HEK293T (cell line): ENCODE measurements around the gene GATAD2A.

Source experiments
- CTCF ChIA-PET: fragments of 350-600 bp; formaldehyde crosslinking; extraction: SDS; loops from one replicate; lab custom pipeline; 2021; ENCODE audit warnings: antibody characterized with exemption, inconsistent platforms; lab: Yijun Ruan, JAX
- POLR2A ChIA-PET: fragments of 350-600 bp; formaldehyde crosslinking; extraction: SDS; loops from one replicate; lab custom pipeline; 2020; ENCODE audit warnings: antibody characterized with exemption, inconsistent platforms; lab: Yijun Ruan, JAX
- DNase-seq: peaks from one replicate; pipeline ENCODE4 v3.0.0; 2012; ENCODE audit warnings: mixed read lengths; ENCODE audit errors: extremely low spot score
- ARNT ChIP-seq: fragments of 450-650 bp; IDR thresholded peaks from 2 replicates; pipeline ENCODE4 v1.6.1; 2017; ENCODE audit warnings: mild to moderate bottlenecking
- BHLHE40 ChIP-seq: fragments of 450-650 bp; IDR thresholded peaks from 2 replicates; pipeline ENCODE4 v1.6.1; 2016; ENCODE audit warnings: mild to moderate bottlenecking, moderate library complexity, borderline replicate concordance
- CTBP1 ChIP-seq: fragments of 450-650 bp; IDR thresholded peaks from 2 replicates; pipeline ENCODE4 v1.6.1; 2016; ENCODE audit warnings: borderline replicate concordance
- ELF4 ChIP-seq: fragments of 450-650 bp; IDR thresholded peaks from 2 replicates; pipeline ENCODE4 v1.6.1; 2017; ENCODE audit warnings: antibody characterized with exemption
- FOXA1 ChIP-seq: fragments of 450-650 bp; IDR thresholded peaks from 2 replicates; pipeline ENCODE4 v1.6.1; 2016; ENCODE audit warnings: mild to moderate bottlenecking
- FOXK2 ChIP-seq: fragments of 450-650 bp; IDR thresholded peaks from 2 replicates; pipeline ENCODE4 v1.6.1; 2016; ENCODE audit warnings: mild to moderate bottlenecking
- FOXM1 ChIP-seq: fragments of 450-650 bp; IDR thresholded peaks from 2 replicates; pipeline ENCODE4 v1.6.1; 2017; ENCODE audit warnings: mild to moderate bottlenecking, borderline replicate concordance
- HDGF ChIP-seq: fragments of 450-650 bp; IDR thresholded peaks from 2 replicates; pipeline ENCODE4 v1.6.1; 2017; ENCODE audit warnings: antibody characterized with exemption, borderline replicate concordance
- L3MBTL2 ChIP-seq: fragments of 450-650 bp; conservative IDR thresholded peaks from 2 replicates; pipeline ENCODE4 v1.6.1; 2016; ENCODE audit warnings: mild to moderate bottlenecking
- LEF1 ChIP-seq: fragments of 450-650 bp; IDR thresholded peaks from 2 replicates; pipeline ENCODE4 v1.6.1; 2017; ENCODE audit warnings: mild to moderate bottlenecking, borderline replicate concordance
- NFRKB ChIP-seq: fragments of 450-650 bp; IDR thresholded peaks from 2 replicates; pipeline ENCODE4 v1.6.1; 2016; ENCODE audit warnings: mild to moderate bottlenecking, moderate library complexity
- PKNOX1 ChIP-seq: fragments of 450-650 bp; IDR thresholded peaks from 2 replicates; pipeline ENCODE4 v1.6.1; 2016
- SP1 ChIP-seq: fragments of 450-650 bp; IDR thresholded peaks from 2 replicates; pipeline ENCODE4 v1.6.1; 2017
- SUZ12 ChIP-seq: fragments of 450-650 bp; IDR thresholded peaks from 2 replicates; pipeline ENCODE4 v1.6.1; 2016; ENCODE audit warnings: mild to moderate bottlenecking
- TARDBP ChIP-seq: fragments of 450-650 bp; IDR thresholded peaks from 2 replicates; pipeline ENCODE4 v1.6.1; 2016
- ZNF384 ChIP-seq: fragments of 450-650 bp; IDR thresholded peaks from 2 replicates; pipeline ENCODE4 v1.6.1; 2016

The GATAD2A gene

GRCh38 chr19:19427944-19428343 is 22.5 kb downstream of the GATAD2A start:
- no peak for DNase-seq
- no peak for TF ChIP-seq SUZ12
- TF ChIP-seq HDGF: no peak
- ChIA-PET POLR2A (no interaction called here), CTCF (no interaction called here)

- DNase-seq: no peak
- ChIA-PET POLR2A (interaction anchor here (1.7 kb wide), 1 partner anchor 63 kb away, joined by 3 read pairs; no protein-coding TSS in a partner anchor), CTCF (no interaction called here)
- no peak for TF ChIP-seq CTBP1
- no peak for TF ChIP-seq FOXK2
- no peak for TF ChIP-seq ZNF384
- TF ChIP-seq BHLHE40: no peak
- no peak for TF ChIP-seq SUZ12
- no peak for TF ChIP-seq FOXM1
- no peak for TF ChIP-seq LEF1
- no peak for TF ChIP-seq ARNT
- no peak for TF ChIP-seq NFRKB
- no peak for TF ChIP-seq HDGF
These were observed 23.3 kb downstream of the GATAD2A start for GRCh38 chr19:19428746-19429145.

GRCh38 chr19:19429361-19429760 is 23.9 kb downstream of the GATAD2A start:
- CTCF ChIA-PET: no interaction called here
- no peak for DNase-seq
- TF ChIP-seq HDGF (no peak), ZNF384 (no peak), SUZ12 (no peak), L3MBTL2 (no peak), SP1 (no peak), ARNT (no peak), PKNOX1 (no peak), ELF4 (no peak), BHLHE40 (no peak), CTBP1 (no peak), FOXK2 (no peak)
- POLR2A ChIA-PET: interaction anchor here (1.7 kb wide), 1 partner anchor 64 kb away, joined by 3 read pairs; no protein-coding TSS in a partner anchor

- no peak for DNase-seq
- ChIA-PET POLR2A (no interaction called here), CTCF (interaction anchor here (0.6 kb wide), 1 partner anchor 72 kb away, joined by 4 read pairs; no protein-coding TSS in a partner anchor)
- no peak for TF ChIP-seq L3MBTL2
- TF ChIP-seq ELF4: no peak
- TF ChIP-seq SUZ12: no peak
These were observed 27.3 kb downstream of the GATAD2A start for GRCh38 chr19:19432732-19433131.

GRCh38 chr19:19433666-19434213 is 28.3 kb downstream of the GATAD2A start:
- TF ChIP-seq CTBP1 (no peak), BHLHE40 (no peak), PKNOX1 (no peak), L3MBTL2 (no peak), ELF4 (no peak), NFRKB (no peak), SP1 (no peak), LEF1 (no peak), FOXM1 (no peak), TARDBP (no peak)
- ChIA-PET CTCF (no interaction called here), POLR2A (no interaction called here)
- no peak for DNase-seq

GRCh38 chr19:19434483-19435045 is 29.1 kb downstream of the GATAD2A start:
- POLR2A ChIA-PET: no interaction called here
- TF ChIP-seq LEF1: no peak
- no peak for TF ChIP-seq NFRKB
- TF ChIP-seq CTBP1: no peak
- TF ChIP-seq ZNF384: no peak
- no peak for TF ChIP-seq HDGF
- no peak for TF ChIP-seq ARNT
- TF ChIP-seq SUZ12: no peak
- no peak for DNase-seq
- CTCF ChIA-PET: no interaction called here

GRCh38 chr19:19436137-19436691 is 30.7 kb downstream of the GATAD2A start:
- CTCF ChIA-PET: interaction anchor here (0.6 kb wide), 1 partner anchor 86 kb away, joined by 4 read pairs; no protein-coding TSS in a partner anchor
- no peak for TF ChIP-seq FOXM1
- no peak for TF ChIP-seq SP1
- no peak for TF ChIP-seq NFRKB
- no peak for TF ChIP-seq FOXK2
- TF ChIP-seq BHLHE40: no peak
- no peak for TF ChIP-seq FOXA1
- TF ChIP-seq CTBP1: no peak
- TF ChIP-seq HDGF: no peak
- TF ChIP-seq ZNF384: no peak
- TF ChIP-seq SUZ12: no peak
- no peak for TF ChIP-seq TARDBP
- no peak for TF ChIP-seq LEF1
- no peak for TF ChIP-seq PKNOX1
- no peak for TF ChIP-seq ELF4
- no peak for TF ChIP-seq ARNT
- no peak for TF ChIP-seq L3MBTL2
- DNase-seq: no peak
- POLR2A ChIA-PET: no interaction called here
